ENCODE results near the gene TBX2.

- TF ChIP-seq POLR2A (IDR thresholded peaks at IDR 0.05) (no peak), EP300 (IDR thresholded peaks at IDR 0.05) (no peak)
- TF ChIP-seq, protein P1, sequence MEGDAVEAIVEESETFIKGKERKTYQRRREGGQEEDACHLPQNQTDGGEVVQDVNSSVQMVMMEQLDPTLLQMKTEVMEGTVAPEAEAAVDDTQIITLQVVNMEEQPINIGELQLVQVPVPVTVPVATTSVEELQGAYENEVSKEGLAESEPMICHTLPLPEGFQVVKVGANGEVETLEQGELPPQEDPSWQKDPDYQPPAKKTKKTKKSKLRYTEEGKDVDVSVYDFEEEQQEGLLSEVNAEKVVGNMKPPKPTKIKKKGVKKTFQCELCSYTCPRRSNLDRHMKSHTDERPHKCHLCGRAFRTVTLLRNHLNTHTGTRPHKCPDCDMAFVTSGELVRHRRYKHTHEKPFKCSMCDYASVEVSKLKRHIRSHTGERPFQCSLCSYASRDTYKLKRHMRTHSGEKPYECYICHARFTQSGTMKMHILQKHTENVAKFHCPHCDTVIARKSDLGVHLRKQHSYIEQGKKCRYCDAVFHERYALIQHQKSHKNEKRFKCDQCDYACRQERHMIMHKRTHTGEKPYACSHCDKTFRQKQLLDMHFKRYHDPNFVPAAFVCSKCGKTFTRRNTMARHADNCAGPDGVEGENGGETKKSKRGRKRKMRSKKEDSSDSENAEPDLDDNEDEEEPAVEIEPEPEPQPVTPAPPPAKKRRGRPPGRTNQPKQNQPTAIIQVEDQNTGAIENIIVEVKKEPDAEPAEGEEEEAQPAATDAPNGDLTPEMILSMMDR (IDR thresholded peaks at IDR 0.05): no peak
Measured at GRCh38 chr17:61429274-61429673, 29.6 kb downstream of the TBX2 start.

Measured in sigmoid colon (tissue), 4 donors.